ENCODE results near the gene DCAF6. TPM values are rescaled to one million over a fixed set of nuclear protein-coding genes. Genes with fewer than 3 reads are reported as not detected.

DCAF6 gene
- total and polyA plus RNA-seq, 7 experiments from 2014 or later, result 8.4 to 32.7 (median 27.9) TPM

DNA sequence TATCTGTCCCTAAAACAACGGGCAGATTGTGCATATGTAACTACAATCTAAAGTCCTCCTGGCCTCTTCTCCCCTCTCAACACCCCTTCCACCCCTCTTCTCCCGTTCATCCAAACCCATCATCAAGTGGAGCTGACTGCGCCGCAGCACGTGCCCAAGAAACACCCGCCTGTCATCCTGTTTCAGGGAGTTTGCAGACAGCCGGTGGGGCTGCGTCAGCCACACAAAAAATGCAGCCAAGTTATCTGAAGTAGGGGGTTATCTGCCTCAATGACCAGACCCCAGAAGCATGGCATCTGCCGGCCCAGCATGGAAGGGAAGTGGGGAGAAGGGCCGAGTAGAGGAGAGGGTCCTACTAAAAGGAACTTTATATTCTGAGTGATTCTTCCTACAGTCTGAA is 151.2 kb downstream of the DCAF6 start:
- DNase-seq, result no peak
- Histone ChIP-seq H3K36me3 (ENCODE audit: control insufficient read depth in 2 of 3, insufficient read depth in 3 of 3, low read length in 3 of 3) (no peaks in the 10 kb centered on the region), H3K27ac (ENCODE audit: low read depth, low read length) (no peak overlapping the region), H3K9me3 (ENCODE audit: control insufficient read depth in 2 of 3, low read length in 3 of 3) (no peaks in the 10 kb centered on the region), H3K4me1 (ENCODE audit: control insufficient read depth in 2 of 2, insufficient read depth in 2 of 2, low read length in 2 of 2) (no peaks in the 10 kb centered on the region), H3K27me3 (ENCODE audit: control insufficient read depth in 2 of 2, insufficient read depth in 2 of 2, low read length in 2 of 2) (no peaks in the 10 kb centered on the region), H3K4me3 (ENCODE audit: low read length) (no peak overlapping the region)
- H3K27ac Mint-ChIP-seq, result no peak overlapping the region
- H3K36me3 Mint-ChIP-seq, result no peaks in the 10 kb centered on the region
- H3K4me3 Mint-ChIP-seq, result no peak overlapping the region
- ATAC-seq, result no peak
- ChIA-PET CTCF (interaction anchor here (0.5 to 1.1 kb wide), 2 partner anchors 14 to 189 kb away, joined by 3 to 4 read pairs; no protein-coding TSS in a partner anchor), POLR2A (no interaction called here)
- no peaks in the 10 kb centered on the region for H3K9me3 Mint-ChIP-seq
- H3K4me1 Mint-ChIP-seq, result peaks cover 0 to 8% (median 0%) of the 10 kb centered on the region in 7 donors
- intact Hi-C loops (cut with micrococcal nuclease), result loop anchor here in 1 of 2 donors (10.0 kb wide), 2 partner anchors 283 to 483 kb away; no protein-coding TSS in a partner anchor
- H3K27me3 Mint-ChIP-seq, result peaks cover 0 to 4% (median 0%) of the 10 kb centered on the region in 5 donors

DNA sequence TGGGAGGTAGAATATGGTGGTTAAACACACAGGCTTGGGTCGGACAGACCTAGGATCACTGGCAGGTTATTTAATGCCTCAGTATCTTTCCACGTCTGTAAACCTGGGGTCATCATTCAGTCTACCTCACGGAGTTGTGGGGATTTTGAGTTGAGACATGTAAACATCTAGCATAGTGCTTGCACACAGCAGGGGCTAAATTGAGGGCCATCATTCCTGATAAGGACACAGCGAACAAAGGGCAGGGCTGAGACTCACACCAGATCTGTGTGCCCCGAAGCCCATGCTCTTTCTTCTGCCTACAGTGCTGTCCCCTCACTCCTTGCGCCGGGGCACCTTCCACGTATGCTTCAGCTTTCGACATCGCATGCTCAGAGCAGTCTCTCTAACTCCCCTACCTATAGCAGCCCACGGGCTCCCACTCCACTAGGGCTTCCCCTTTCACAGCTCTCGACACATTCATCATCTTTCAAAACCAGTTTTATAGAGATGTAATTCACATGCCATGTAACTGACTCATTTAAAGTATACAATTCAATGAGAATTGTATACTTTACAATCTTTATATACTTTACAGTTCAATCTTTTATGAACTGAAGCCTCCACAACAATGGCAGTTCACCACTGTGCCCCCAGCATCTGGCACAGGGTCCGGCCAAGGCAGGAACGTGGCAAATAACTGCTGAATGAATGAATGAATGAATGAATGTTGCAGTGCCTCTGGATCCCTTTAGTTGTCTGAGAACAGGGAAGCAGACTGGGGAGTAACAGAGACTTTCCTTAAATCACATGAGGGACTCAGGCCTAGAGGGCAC is 152.2 kb downstream of the DCAF6 start:
- ChIA-PET POLR2A (interaction anchor here (0.6 kb wide), 1 partner anchor 156 kb away, joined by 3 read pairs; no protein-coding TSS in a partner anchor), CTCF (interaction anchor here (1.1 kb wide), 1 partner anchor 13 kb away, joined by 3 read pairs; no protein-coding TSS in a partner anchor)
- no peak overlapping the region for H3K4me3 Mint-ChIP-seq
- H3K36me3 ChIP-seq (ENCODE audit: control insufficient read depth in 2 of 3, insufficient read depth in 3 of 3, low read length in 3 of 3), result no peaks in the 10 kb centered on the region
- H3K36me3 Mint-ChIP-seq, result no peaks in the 10 kb centered on the region
- no peaks in the 10 kb centered on the region for H3K9me3 Mint-ChIP-seq
- H3K9me3 ChIP-seq (ENCODE audit: control insufficient read depth in 2 of 3, low read length in 3 of 3), result no peaks in the 10 kb centered on the region
- no peak overlapping the region for H3K4me3 ChIP-seq (ENCODE audit: low read length)
- no peak overlapping the region for H3K27ac Mint-ChIP-seq
- H3K4me1 Mint-ChIP-seq, result peaks cover 0 to 5% (median 0%) of the 10 kb centered on the region in 7 donors
- no peak for DNase-seq
- H3K27ac ChIP-seq (ENCODE audit: low read depth, low read length), result no peak overlapping the region
- H3K27me3 Mint-ChIP-seq, result peaks cover 0 to 4% (median 0%) of the 10 kb centered on the region in 5 donors
- H3K4me1 ChIP-seq (ENCODE audit: control insufficient read depth in 2 of 2, insufficient read depth in 2 of 2, low read length in 2 of 2), result no peaks in the 10 kb centered on the region
- no peaks in the 10 kb centered on the region for H3K27me3 ChIP-seq (ENCODE audit: control insufficient read depth in 2 of 2, insufficient read depth in 2 of 2, low read length in 2 of 2)
- ATAC-seq, result no peak
- intact Hi-C loops (cut with micrococcal nuclease), result loop anchor here in 1 of 2 donors (10.0 kb wide), 2 partner anchors 284 to 484 kb away; no protein-coding TSS in a partner anchor

DNA sequence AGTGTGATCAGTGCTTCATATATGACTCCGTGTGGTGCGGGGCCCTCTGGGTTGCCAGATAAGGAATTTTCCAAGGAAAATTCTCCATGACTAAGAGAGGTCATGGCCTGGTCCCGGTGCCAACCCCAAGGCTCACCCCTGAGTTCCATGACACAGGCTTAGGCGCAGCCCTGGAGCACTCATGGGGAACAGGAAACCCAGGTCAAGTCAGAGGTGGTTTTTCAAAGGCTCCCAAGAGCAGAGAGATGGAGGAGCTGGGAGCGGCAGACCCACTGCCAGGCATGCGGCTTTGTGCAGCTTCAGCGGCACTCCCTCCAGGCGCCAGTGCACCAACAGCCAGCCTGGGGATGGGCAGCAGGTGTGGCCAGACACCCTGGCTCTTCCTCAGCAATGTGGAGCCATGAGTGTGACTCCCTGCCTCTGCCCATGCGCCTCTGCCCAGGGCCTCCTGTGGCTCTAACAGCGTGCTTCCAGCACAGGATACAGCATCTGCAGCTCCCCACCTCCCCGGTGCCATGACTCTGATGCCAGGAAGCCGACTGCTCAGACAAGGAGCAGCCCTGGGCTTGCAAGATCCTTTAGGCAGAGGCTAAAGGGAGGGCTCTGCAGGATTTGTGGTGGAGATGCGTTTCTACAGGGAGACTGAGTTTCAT is 153.0 kb downstream of the DCAF6 start:
- Mint-ChIP-seq H3K27ac (no peak overlapping the region), H3K9me3 (no peaks in the 10 kb centered on the region), H3K27me3 (peaks cover 0 to 9% (median 4%) of the 10 kb centered on the region in 5 donors), H3K4me3 (no peak overlapping the region), H3K36me3 (no peaks in the 10 kb centered on the region), H3K4me1 (peaks cover 0 to 3% (median 0%) of the 10 kb centered on the region in 7 donors)
- Histone ChIP-seq H3K27ac (ENCODE audit: low read depth, low read length) (no peak overlapping the region), H3K9me3 (ENCODE audit: control insufficient read depth in 2 of 3, low read length in 3 of 3) (no peaks in the 10 kb centered on the region), H3K27me3 (ENCODE audit: control insufficient read depth in 2 of 2, insufficient read depth in 2 of 2, low read length in 2 of 2) (no peaks in the 10 kb centered on the region), H3K4me1 (ENCODE audit: control insufficient read depth in 2 of 2, insufficient read depth in 2 of 2, low read length in 2 of 2) (no peaks in the 10 kb centered on the region), H3K36me3 (ENCODE audit: control insufficient read depth in 2 of 3, insufficient read depth in 3 of 3, low read length in 3 of 3) (no peaks in the 10 kb centered on the region), H3K4me3 (ENCODE audit: low read length) (no peak overlapping the region)
- no peak for DNase-seq
- intact Hi-C loops (cut with micrococcal nuclease), result loop anchor here in 1 of 2 donors (10.0 kb wide), 2 partner anchors 285 to 485 kb away; no protein-coding TSS in a partner anchor
- no peak for ATAC-seq
- CTCF ChIA-PET, result no interaction called here
- POLR2A ChIA-PET, result no interaction called here

DNA sequence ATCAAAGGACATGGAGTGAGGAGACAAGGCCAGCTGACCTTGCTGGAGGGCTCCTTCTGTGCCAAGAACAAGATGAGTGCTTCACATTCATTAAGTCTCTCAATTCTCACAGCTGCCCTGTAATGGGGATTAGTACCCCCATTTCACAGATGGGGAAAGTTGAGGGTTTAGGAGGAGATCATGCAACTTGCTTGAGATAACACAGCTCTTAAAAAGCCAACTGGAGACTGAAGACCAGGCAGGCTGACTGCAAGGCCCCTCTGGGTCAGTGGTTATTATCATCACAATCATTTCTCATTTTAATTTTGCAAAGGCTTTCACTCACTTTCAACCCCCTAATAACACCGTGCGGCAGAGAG is 153.5 kb downstream of the DCAF6 start:
- no peak for ATAC-seq
- intact Hi-C loops (cut with micrococcal nuclease), result loop anchor here in 1 of 2 donors (10.0 kb wide), 2 partner anchors 285 to 485 kb away; no protein-coding TSS in a partner anchor
- no peak overlapping the region for H3K4me3 Mint-ChIP-seq
- H3K36me3 Mint-ChIP-seq, result no peaks in the 10 kb centered on the region
- H3K36me3 ChIP-seq (ENCODE audit: control insufficient read depth in 2 of 3, insufficient read depth in 3 of 3, low read length in 3 of 3), result no peaks in the 10 kb centered on the region
- no peaks in the 10 kb centered on the region for H3K9me3 Mint-ChIP-seq
- H3K4me1 ChIP-seq (ENCODE audit: control insufficient read depth in 2 of 2, insufficient read depth in 2 of 2, low read length in 2 of 2), result no peaks in the 10 kb centered on the region
- DNase-seq, result no peak
- H3K27me3 ChIP-seq (ENCODE audit: control insufficient read depth in 2 of 2, insufficient read depth in 2 of 2, low read length in 2 of 2), result no peaks in the 10 kb centered on the region
- H3K9me3 ChIP-seq (ENCODE audit: control insufficient read depth in 2 of 3, low read length in 3 of 3), result no peaks in the 10 kb centered on the region
- H3K4me1 Mint-ChIP-seq, result no peaks in the 10 kb centered on the region
- H3K27me3 Mint-ChIP-seq, result peaks cover 0 to 14% (median 4%) of the 10 kb centered on the region in 5 donors
- POLR2A ChIA-PET, result interaction anchor here (0.9 kb wide), 1 partner anchor 1016 kb away, joined by 4 read pairs; no protein-coding TSS in a partner anchor
- H3K27ac ChIP-seq (ENCODE audit: low read depth, low read length), result no peak overlapping the region
- CTCF ChIA-PET, result no interaction called here
- no peak overlapping the region for H3K4me3 ChIP-seq (ENCODE audit: low read length)
- no peak overlapping the region for H3K27ac Mint-ChIP-seq

DNA sequence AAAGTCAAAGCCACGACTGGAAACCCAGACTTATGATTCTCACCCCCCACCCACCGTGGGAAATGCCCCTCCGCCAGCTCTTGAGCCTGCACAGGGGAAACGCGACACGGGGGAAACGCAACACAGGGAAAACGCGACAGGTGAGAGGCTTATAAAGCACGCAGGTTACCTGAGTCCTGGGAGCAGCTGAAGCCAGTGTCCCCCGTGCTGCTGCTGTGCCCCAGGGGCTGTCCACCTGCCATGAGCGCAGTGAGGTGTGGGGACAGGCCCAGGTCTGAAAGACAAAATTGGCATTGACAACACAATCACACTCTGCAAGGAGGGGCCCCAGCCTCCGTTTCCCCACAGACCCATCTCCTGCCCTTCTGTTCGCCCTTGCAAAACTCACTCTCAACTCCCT is 153.9 kb downstream of the DCAF6 start:
- Histone ChIP-seq H3K27ac (ENCODE audit: low read depth, low read length) (no peak overlapping the region), H3K4me3 (ENCODE audit: low read length) (no peak overlapping the region), H3K36me3 (ENCODE audit: control insufficient read depth in 2 of 3, insufficient read depth in 3 of 3, low read length in 3 of 3) (no peaks in the 10 kb centered on the region), H3K4me1 (ENCODE audit: control insufficient read depth in 2 of 2, insufficient read depth in 2 of 2, low read length in 2 of 2) (no peaks in the 10 kb centered on the region), H3K27me3 (ENCODE audit: control insufficient read depth in 2 of 2, insufficient read depth in 2 of 2, low read length in 2 of 2) (no peaks in the 10 kb centered on the region), H3K9me3 (ENCODE audit: control insufficient read depth in 2 of 3, low read length in 3 of 3) (no peaks in the 10 kb centered on the region)
- ChIA-PET CTCF (no interaction called here), POLR2A (interaction anchor here (0.9 kb wide), 1 partner anchor 1016 kb away, joined by 4 read pairs; no protein-coding TSS in a partner anchor)
- Mint-ChIP-seq H3K36me3 (no peaks in the 10 kb centered on the region), H3K27me3 (peaks cover 0 to 15% (median 4%) of the 10 kb centered on the region in 5 donors), H3K27ac (no peak overlapping the region), H3K9me3 (no peaks in the 10 kb centered on the region), H3K4me3 (no peak overlapping the region), H3K4me1 (peaks cover 0 to under 1% (median 0%) of the 10 kb centered on the region in 7 donors)
- ATAC-seq (no peak), DNase-seq (no peak)
- intact Hi-C loops (cut with micrococcal nuclease), result no loop called here

DNA sequence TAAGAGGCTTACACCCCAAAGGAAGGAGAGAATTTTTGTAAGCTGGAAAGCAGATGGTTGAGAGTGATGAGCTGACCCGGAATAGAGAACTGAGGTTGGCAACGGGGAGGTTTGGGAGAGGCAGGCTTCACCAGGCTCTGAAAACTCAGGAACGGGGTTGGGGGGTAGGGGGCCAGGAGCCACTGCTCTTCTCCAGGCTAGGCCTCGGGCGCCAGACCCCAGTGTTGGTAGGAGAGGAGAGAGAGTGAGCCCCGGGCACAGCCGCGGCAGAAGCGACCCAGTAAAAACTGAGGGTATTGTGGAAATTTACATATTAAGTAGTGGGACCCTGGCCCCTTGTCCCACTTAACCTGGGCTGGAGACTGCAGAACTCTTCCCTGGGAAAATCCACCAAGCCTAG is 154.6 kb downstream of the DCAF6 start:
- POLR2A ChIA-PET, result interaction anchor here (0.9 kb wide), 1 partner anchor 1015 kb away, joined by 4 read pairs; no protein-coding TSS in a partner anchor
- Mint-ChIP-seq H3K36me3 (no peaks in the 10 kb centered on the region), H3K4me3 (no peak overlapping the region), H3K27ac (no peak overlapping the region), H3K27me3 (peaks cover 0 to 15% (median 4%) of the 10 kb centered on the region in 5 donors), H3K9me3 (no peaks in the 10 kb centered on the region), H3K4me1 (peaks cover 0 to 3% (median 0%) of the 10 kb centered on the region in 7 donors)
- Histone ChIP-seq H3K4me1 (ENCODE audit: control insufficient read depth in 2 of 2, insufficient read depth in 2 of 2, low read length in 2 of 2) (no peaks in the 10 kb centered on the region), H3K27me3 (ENCODE audit: control insufficient read depth in 2 of 2, insufficient read depth in 2 of 2, low read length in 2 of 2) (no peaks in the 10 kb centered on the region), H3K27ac (ENCODE audit: low read depth, low read length) (no peak overlapping the region), H3K9me3 (ENCODE audit: control insufficient read depth in 2 of 3, low read length in 3 of 3) (no peaks in the 10 kb centered on the region), H3K36me3 (ENCODE audit: control insufficient read depth in 2 of 3, insufficient read depth in 3 of 3, low read length in 3 of 3) (no peaks in the 10 kb centered on the region), H3K4me3 (ENCODE audit: low read length) (no peak overlapping the region)
- intact Hi-C loops (cut with micrococcal nuclease), result no loop called here
- DNase-seq, result no peak
- ATAC-seq, result no peak
- CTCF ChIA-PET, result no interaction called here
